Measurements from ENCODE around the gene SCAI. TPM values are rescaled to one million over a fixed set of nuclear protein-coding genes. Genes with fewer than 3 reads are reported as not detected.

SCAI gene
- total and polyA plus RNA-seq, 4 donors, result 1.4 to 39.9 (median 8.0) TPM

GRCh38 chr9:125147401-125147951 is 4.1 kb upstream of the SCAI start:
- Histone ChIP-seq H3K4me1 (ENCODE audit: control insufficient read depth in 5 of 5, insufficient read depth in 5 of 5, low read length in 5 of 5) (peaks cover 0 to 6% (median 2%) of the 10 kb centered on the region in 5 donors), H3K4me3 (no peak overlapping the region), H3K9ac (ENCODE audit: insufficient read depth in 1 of 2, low read length in 2 of 2) (no peak overlapping the region), H3K27me3 (ENCODE audit: control insufficient read depth in 3 of 3, insufficient read depth in 3 of 3, low read length in 2 of 3) (no peaks in the 10 kb centered on the region), H3K27ac (ENCODE audit: low read depth in 1 of 2, low read length in 1 of 2) (no peak overlapping the region), H3K36me3 (ENCODE audit: control insufficient read depth in 4 of 4, insufficient read depth in 4 of 4, low read length in 4 of 4) (peaks cover 16 to 24% (median 20%) of the 10 kb centered on the region in 4 donors), H3K9me3 (ENCODE audit: control insufficient read depth in 4 of 4, insufficient read depth in 3 of 4, low read length in 3 of 4) (no peaks in the 10 kb centered on the region)
- no peak for TF ChIP-seq CTCF (IDR thresholded peaks at IDR 0.05; ENCODE audit: control extremely low read depth, extremely low read depth)
- WGBS, 2 donors, result 48 to 68% methylated on average over 3 of the region's 3 CpGs
- ATAC-seq (ENCODE audit: insufficient read depth, low FRiP score) (no peak), DNase-seq (peak in 2 of 3 donors; percentile 3 to 12)

- TF ChIP-seq CTCF (IDR thresholded peaks at IDR 0.05; ENCODE audit: control extremely low read depth, extremely low read depth), result no peak
- DNase-seq (peak in 2 of 3 donors; percentile 46 to 64), ATAC-seq (ENCODE audit: insufficient read depth, low FRiP score) (no peak)
- H3K36me3 ChIP-seq (ENCODE audit: control insufficient read depth in 4 of 4, insufficient read depth in 4 of 4, low read length in 4 of 4), result peaks cover 10 to 15% (median 14%) of the 10 kb centered on the region in 4 donors
- no peak overlapping the region for H3K4me3 ChIP-seq
- 34 to 66% methylated on average over 4 of the region's 4 CpGs for WGBS, 2 donors
- H3K27me3 ChIP-seq (ENCODE audit: control insufficient read depth in 3 of 3, insufficient read depth in 3 of 3, low read length in 2 of 3), result no peaks in the 10 kb centered on the region
- peaks cover 0 to 9% (median 2%) of the 10 kb centered on the region in 5 donors for H3K4me1 ChIP-seq (ENCODE audit: control insufficient read depth in 5 of 5, insufficient read depth in 5 of 5, low read length in 5 of 5)
- no peak overlapping the region for H3K9ac ChIP-seq (ENCODE audit: insufficient read depth in 1 of 2, low read length in 2 of 2)
- H3K27ac ChIP-seq (ENCODE audit: low read depth in 1 of 2, low read length in 1 of 2), result no peak overlapping the region
- H3K9me3 ChIP-seq (ENCODE audit: control insufficient read depth in 4 of 4, insufficient read depth in 3 of 4, low read length in 3 of 4), result no peaks in the 10 kb centered on the region
Observed at GRCh38 chr9:125146247-125146646, 2.9 kb upstream of the SCAI start.

DNA sequence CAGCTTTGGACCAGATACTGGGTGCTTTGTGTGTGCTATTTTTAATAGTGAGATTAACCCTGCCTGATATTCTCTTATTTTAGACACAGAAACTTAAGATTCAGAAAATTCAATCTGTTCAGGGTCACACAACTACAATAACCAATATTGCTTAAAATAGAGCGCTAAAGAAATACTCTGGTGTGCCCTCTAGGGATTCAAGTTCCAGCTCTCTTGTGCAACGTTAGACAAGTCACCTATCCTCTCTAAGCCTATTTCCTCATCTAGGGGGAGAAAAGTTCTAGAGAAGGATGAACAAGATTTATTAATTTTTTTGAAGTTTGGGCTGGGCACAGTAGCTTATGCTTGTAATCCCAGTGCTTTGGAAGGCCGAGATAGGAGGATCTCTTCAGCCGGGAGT is 2.1 kb upstream of the SCAI start:
- H3K9me3 ChIP-seq (ENCODE audit: control insufficient read depth in 4 of 4, insufficient read depth in 3 of 4, low read length in 3 of 4), result no peaks in the 10 kb centered on the region
- 75 to 80% methylated on average over 4 of the region's 4 CpGs for WGBS, 2 donors
- no peak overlapping the region for H3K27ac ChIP-seq (ENCODE audit: low read depth in 1 of 2, low read length in 1 of 2)
- DNase-seq, result no peak
- peaks cover 0 to 9% (median 2%) of the 10 kb centered on the region in 5 donors for H3K4me1 ChIP-seq (ENCODE audit: control insufficient read depth in 5 of 5, insufficient read depth in 5 of 5, low read length in 5 of 5)
- H3K9ac ChIP-seq (ENCODE audit: insufficient read depth in 1 of 2, low read length in 2 of 2), result no peak overlapping the region
- peaks cover 2 to 9% (median 8%) of the 10 kb centered on the region in 4 donors for H3K36me3 ChIP-seq (ENCODE audit: control insufficient read depth in 4 of 4, insufficient read depth in 4 of 4, low read length in 4 of 4)
- H3K27me3 ChIP-seq (ENCODE audit: control insufficient read depth in 3 of 3, insufficient read depth in 3 of 3, low read length in 2 of 3), result no peaks in the 10 kb centered on the region
- no peak for ATAC-seq (ENCODE audit: insufficient read depth, low FRiP score)
- TF ChIP-seq CTCF (IDR thresholded peaks at IDR 0.05; ENCODE audit: control extremely low read depth, extremely low read depth), result no peak
- H3K4me3 ChIP-seq, result no peak overlapping the region
